GM18520 (cell line): ENCODE data around the gene FBLN2.

Source experiments
- ATAC-seq: cut with Tn5 transposase; IDR thresholded peaks from one replicate; pipeline ENCODE4 v1.9.1; 2021; ENCODE audit not compliant: unreplicated experiment

FBLN2 gene

GRCh38 chr3:13577181-13578121 lies 28.5 kb downstream of the FBLN2 start:
- ATAC-seq = no peak

GRCh38 chr3:13578251-13578650 lies 29.3 kb downstream of the FBLN2 start:
- no peak for ATAC-seq

- no peak for ATAC-seq
Observed at GRCh38 chr3:13579063-13579462, 30.1 kb downstream of the FBLN2 start.

- ATAC-seq = no peak
Observed at GRCh38 chr3:13580256-13581023, 31.5 kb downstream of the FBLN2 start.

- no peak for ATAC-seq
Observed at GRCh38 chr3:13581485-13582365, 32.8 kb downstream of the FBLN2 start.

- ATAC-seq = no peak
Observed at GRCh38 chr3:13582366-13583250, 33.7 kb downstream of the FBLN2 start.

- no peak for ATAC-seq
Observed at GRCh38 chr3:13583251-13584180, 34.6 kb downstream of the FBLN2 start.

GRCh38 chr3:13584427-13584891 lies 35.5 kb downstream of the FBLN2 start:
- no peak for ATAC-seq

GRCh38 chr3:13584901-13585300 lies 36.0 kb downstream of the FBLN2 start:
- no peak for ATAC-seq

GRCh38 chr3:13587442-13587841 lies 38.5 kb downstream of the FBLN2 start:
- ATAC-seq = no peak

GRCh38 chr3:13588221-13588701 lies 39.3 kb downstream of the FBLN2 start:
- no peak for ATAC-seq

- ATAC-seq = no peak
Observed at GRCh38 chr3:13588993-13589392, 40.1 kb downstream of the FBLN2 start.

GRCh38 chr3:13590841-13591520 lies 42.1 kb downstream of the FBLN2 start:
- ATAC-seq = no peak

GRCh38 chr3:13593615-13594014 lies 44.7 kb downstream of the FBLN2 start:
- ATAC-seq = no peak

- ATAC-seq = no peak
Observed at GRCh38 chr3:13594146-13594545, 45.2 kb downstream of the FBLN2 start.

- no peak for ATAC-seq
Observed at GRCh38 chr3:13594991-13595421, 46.1 kb downstream of the FBLN2 start.

- no peak for ATAC-seq
Observed at GRCh38 chr3:13595485-13595884, 46.6 kb downstream of the FBLN2 start.
